Vagina (tissue), 2 donors: ENCODE results near the gene TCAF2.
"Not testable (repeated sequence)": the region's sequence is repeated elsewhere in the genome, so short reads cannot be mapped to it uniquely, and the experiment has no call there.

Experiments
- CTCF ChIP-seq, 3 experiments: fragments of 450-650 bp in 2 of 3; fragments of 200-600 bp in 1 of 3; sonication (generic) in 1 of 3; IDR thresholded peaks; one replicate each; pipeline ENCODE4 v1.5.1; 2017 to 2019; ENCODE audit warnings: antibody characterized with exemption in 3 of 3, mild to moderate bottlenecking in 2 of 3, moderate library complexity in 2 of 3
- POLR2AphosphoS5 ChIP-seq, 2 donors: sonication (generic); formaldehyde crosslinking; IDR thresholded peaks; one replicate each; pipeline ENCODE4 v1.9.0; 2017; ENCODE audit warnings: antibody characterized with exemption in 2 of 2, mild to moderate bottlenecking in 2 of 2, low read depth in 1 of 2; ENCODE audit not compliant: insufficient read depth in 1 of 2

DNA sequence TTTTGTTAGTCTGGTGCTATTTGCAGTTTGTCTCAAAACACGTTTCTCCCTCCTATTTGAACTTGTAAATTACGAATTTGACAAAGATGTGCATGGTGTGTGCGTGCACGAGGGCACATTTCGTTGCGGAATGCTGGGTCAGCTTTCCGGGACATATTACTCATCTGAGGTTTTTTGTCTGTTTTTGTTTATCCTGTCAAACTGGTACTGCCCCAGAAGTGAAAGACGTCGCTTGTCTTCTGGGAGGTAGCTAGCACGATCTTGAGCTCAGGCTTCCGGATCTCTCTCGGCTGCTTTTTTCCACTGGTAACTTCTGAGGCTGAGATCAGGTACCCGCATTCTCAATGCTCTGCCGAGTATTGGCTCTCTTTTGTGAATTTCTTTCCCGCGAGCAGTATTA is 401 bp downstream of the TCAF2 start:
- not testable (repeated sequence) for TF ChIP-seq POLR2AphosphoS5 (IDR thresholded peaks at IDR 0.05; ENCODE audit: insufficient read depth in 1 of 2, low read depth in 1 of 2); CTCF (IDR thresholded peaks at IDR 0.05)
